ENCODE measurements around the gene LGI2. TPM values are rescaled to one million over a fixed set of nuclear protein-coding genes. Genes with fewer than 3 reads are reported as not detected.
A peak's percentile ranks its signal among the peaks of the same experiment; 100 is the strongest.

Gene LGI2
- total RNA-seq, 1 experiment from 2014 or later = 1.4 TPM

DNA sequence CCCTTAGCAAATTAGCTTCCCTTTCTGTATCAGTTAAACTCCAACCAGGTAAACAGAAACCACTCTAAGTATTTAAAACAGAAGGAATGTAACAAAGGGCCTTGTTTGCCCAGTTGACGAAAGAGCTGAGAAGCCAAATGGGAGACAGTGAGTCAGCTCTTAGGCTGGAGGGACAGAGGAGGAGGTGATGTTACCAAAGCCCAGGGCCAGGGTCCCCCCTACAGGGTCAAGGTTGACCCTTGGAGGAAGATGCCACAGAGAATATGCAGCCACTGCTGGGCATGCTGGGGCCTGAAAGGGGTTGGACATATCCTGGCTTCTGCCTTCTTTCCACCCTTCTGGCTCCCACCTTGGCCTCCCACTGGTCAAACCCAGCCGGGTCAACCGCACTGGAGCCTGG, 38.3 kb upstream of the LGI2 start:
- no peaks in the 10 kb centered on the region for H3K27me3 ChIP-seq (ENCODE audit: insufficient read depth, low read length)
- H4K5ac ChIP-seq (ENCODE audit: insufficient read length, low read depth, low read length) = no peak overlapping the region
- no peak overlapping the region for H3K4ac ChIP-seq (ENCODE audit: low read depth, low read length)
- H2BK5ac ChIP-seq (ENCODE audit: insufficient read length, low read length) = no peak overlapping the region
- no peak overlapping the region for H3K27ac ChIP-seq (ENCODE audit: insufficient read length, low read depth, low read length)
- no peak overlapping the region for H2BK20ac ChIP-seq (ENCODE audit: low read depth, low read length, poor library complexity, severe bottlenecking)
- peaks cover 0 to 11% (median 0%) of the 10 kb centered on the region in 3 experiments; a peak in 2 of 7 replicates for H3K36me3 Mint-ChIP-seq (ENCODE audit: insufficient read depth in 1 of 3, low read depth in 3 of 3)
- WGBS (ENCODE audit: extremely low coverage, insufficient read length, low lambda C conversion rate) = no CpG with 5 or more reads among the region's 3 CpGs
- H3K14ac ChIP-seq (ENCODE audit: insufficient read depth, low read length) = 0 out of 2 replicates have a peak overlapping the region, but pooled peaks have one; percentile 40
- H3K4me2 ChIP-seq (ENCODE audit: insufficient read depth, insufficient read length, low read length) = no peak overlapping the region
- H4K91ac ChIP-seq (ENCODE audit: insufficient read length, low read depth, low read length) = no peak overlapping the region
- no peaks in the 10 kb centered on the region for H3K23me2 ChIP-seq (ENCODE audit: insufficient read length, low read depth, low read length, poor library complexity, severe bottlenecking)
- no peak overlapping the region for H3K23ac ChIP-seq (ENCODE audit: insufficient read length, low read depth, low read length)
- no peaks in the 10 kb centered on the region for H3K79me1 ChIP-seq (ENCODE audit: insufficient read depth, low read depth, low read length, poor library complexity, severe bottlenecking)
- peak overlapping the region in 2 of 3 experiments; percentile 40 to 67; a peak in 2 of 7 replicates for H3K27ac Mint-ChIP-seq
- no peak overlapping the region for H3K9ac ChIP-seq (ENCODE audit: extremely low read depth, insufficient read length, low read length)
- no peak overlapping the region for H3K4me3 Mint-ChIP-seq
- H2BK12ac ChIP-seq (ENCODE audit: insufficient read length, low read depth, low read length) = no peak overlapping the region
- peaks cover 5% of the 10 kb centered on the region; the same call in 1 of the 2 replicates for H3K27me3 Mint-ChIP-seq (ENCODE audit: low read depth)
- no peak overlapping the region for H4K8ac ChIP-seq (replicated peaks; ENCODE audit: insufficient read length, low read depth, low read length)
- peaks cover 4 to 9% of the 10 kb centered on the region in 2 experiments; a peak in 4 of 5 replicates for H3K9me3 Mint-ChIP-seq
- H2BK120ac ChIP-seq (ENCODE audit: low read depth, low read length, poor library complexity, severe bottlenecking) = no peak overlapping the region
- H4K20me1 ChIP-seq (ENCODE audit: control insufficient read depth, insufficient read depth, insufficient read length) = no peaks in the 10 kb centered on the region
- no peaks in the 10 kb centered on the region for H3K79me2 ChIP-seq (ENCODE audit: insufficient read depth, low read length)
- H3K4me1 Mint-ChIP-seq = peaks cover 44 to 51% of the 10 kb centered on the region in 2 experiments
- H3T11ph ChIP-seq (ENCODE audit: low read length) = no peak overlapping the region
- peak overlapping the region; percentile 57 for H3K18ac ChIP-seq (ENCODE audit: insufficient read length, low read depth, low read length)
- H3K9me3 ChIP-seq (ENCODE audit: control insufficient read depth, low read depth, low read length) = no peaks in the 10 kb centered on the region
- DNase-seq = no peak
- TF ChIP-seq CTCF (conservative IDR thresholded peaks at IDR 0.05) = no peak
- H2BK15ac ChIP-seq (ENCODE audit: low read depth, low read length) = no peak overlapping the region
- no peak overlapping the region for H2AK5ac ChIP-seq (ENCODE audit: insufficient read length, low read length)
- H3K56ac ChIP-seq (ENCODE audit: insufficient read length, low read depth, low read length) = no peak overlapping the region
- no peak overlapping the region for H2AFZ ChIP-seq (ENCODE audit: low read length)
- H3K4me1 ChIP-seq (ENCODE audit: insufficient read depth, low read length) = peaks cover 22% of the 10 kb centered on the region
